A673 (cell line): ENCODE results near the gene TECR. TPM values are rescaled to one million over a fixed set of nuclear protein-coding genes. Genes with fewer than 3 reads are reported as not detected.
A peak's percentile ranks its signal among the peaks of the same experiment; 100 is the strongest.

Experiments
- BruUV-seq: library from RNA; stranded (reverse); fragments of 400-500 nt; replicated peaks from 2 replicates; lab custom pipeline; 2021; lab: Mats Ljungman, UMichigan
- CTCF ChIA-PET: fragments of 300-600 bp; sonication (Branson Sonifier 250); formaldehyde crosslinking; loops from one replicate; lab custom pipeline; 2022; ENCODE audit warnings: antibody characterized with exemption; lab: Charles Lee
- POLR2A ChIA-PET: fragments of 300-600 bp; sonication (Branson Sonifier 250); formaldehyde crosslinking; loops from one replicate; lab custom pipeline; 2022; ENCODE audit warnings: antibody characterized with exemption; ENCODE audit not compliant: low non-redundant PET; lab: Charles Lee
- DNase-seq: peaks from one replicate; pipeline ENCODE4 v3.0.0-alpha.2; 2015; ENCODE audit warnings: low spot score
- H3K27ac ChIP-seq: fragments of 200-600 bp; sonication (generic); 2 replicates; pipeline ENCODE4 v1.5.1; 2016; ENCODE audit warnings: mixed run types, low read depth, mild to moderate bottlenecking, mixed read lengths, antibody characterized with exemption, low read length; ENCODE audit not compliant: poor library complexity, severe bottlenecking
- H3K27me3 ChIP-seq: fragments of 200-600 bp; sonication (generic); replicated peaks from 2 replicates; pipeline ENCODE4 v1.6.1; 2017; ENCODE audit warnings: mixed run types, low read depth, mild to moderate bottlenecking, mixed read lengths, antibody characterized with exemption, low read length; ENCODE audit not compliant: insufficient read depth, poor library complexity
- H3K36me3 ChIP-seq: fragments of 200-600 bp; sonication (generic); 2 replicates; pipeline ENCODE4 v1.6.1; 2016; ENCODE audit warnings: mixed run types, mild to moderate bottlenecking, mixed read lengths, antibody characterized with exemption, low read length; ENCODE audit not compliant: insufficient read depth, poor library complexity, severe bottlenecking
- H3K4me1 ChIP-seq: fragments of 200-600 bp; sonication (generic); 2 replicates; pipeline ENCODE4 v1.6.1; 2017; ENCODE audit warnings: mixed run types, mild to moderate bottlenecking, mixed read lengths, antibody characterized with exemption, low read length; ENCODE audit not compliant: insufficient read depth, poor library complexity, severe bottlenecking
- H3K4me3 ChIP-seq: fragments of 200-600 bp; sonication (generic); 2 replicates; pipeline ENCODE4 v1.5.1; 2016; ENCODE audit warnings: low read depth, mixed run types, mild to moderate bottlenecking, mixed read lengths, low read length; ENCODE audit not compliant: poor library complexity, severe bottlenecking
- H3K9me3 ChIP-seq: fragments of 200-600 bp; sonication (generic); 2 replicates; pipeline ENCODE4 v1.6.1; 2016; ENCODE audit warnings: mixed run types, low read depth, mild to moderate bottlenecking, mixed read lengths, antibody characterized with exemption, low read length; ENCODE audit not compliant: poor library complexity, severe bottlenecking
- EZH2 ChIP-seq: fragments of 200-600 bp; sonication (generic); IDR thresholded peaks from 2 replicates; pipeline ENCODE4 v1.6.1; 2017; ENCODE audit warnings: borderline replicate concordance, low read depth, mild to moderate bottlenecking, mixed read lengths, antibody characterized with exemption, low read length; ENCODE audit not compliant: poor library complexity, severe bottlenecking
- intact Hi-C: fragments of 100-400 bp; cut with micrococcal nuclease; formaldehyde crosslinking; loops from one replicate; pipeline ENCODE4 v1.10.0; 2022; ENCODE audit not compliant: unreplicated experiment
- total RNA-seq: library from RNA; stranded (reverse); gene quantifications from 2 replicates; pipeline ENCODE4 v1.2.3, GENCODE V29; 2021
- TF ChIP-seq, protein P1 (sequence below): fragments of 300-800, 200-600 bp; sonication (generic); conservative IDR thresholded peaks from 2 replicates; pipeline ENCODE4 v1.5.1; 2017; ENCODE audit warnings: low read depth, mild to moderate bottlenecking, antibody characterized with exemption, low read length, moderate library complexity, mixed read lengths

The TECR gene
- total RNA-seq, 1 experiment from 2014 or later = 189 TPM

DNA sequence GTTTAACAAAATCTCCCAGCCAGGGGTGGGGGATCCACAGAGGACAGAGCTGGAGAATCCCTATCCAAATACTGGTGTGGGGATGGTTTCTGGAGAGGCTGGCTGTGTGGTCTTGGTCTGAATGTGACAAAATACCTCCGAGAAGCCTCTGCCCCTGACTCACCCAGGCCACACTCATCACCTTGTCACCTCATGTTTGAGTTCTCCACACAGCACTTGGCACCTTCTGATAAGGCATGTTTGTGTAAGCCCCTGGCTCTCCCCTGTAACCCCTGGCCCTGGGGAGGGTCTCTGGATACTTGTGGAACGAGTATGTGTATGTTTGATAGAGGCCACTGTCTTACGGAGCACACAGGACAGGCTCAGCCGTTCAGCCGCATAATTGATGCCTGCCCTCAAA is 14.7 kb downstream of the TECR start:
- no peak overlapping the region for H3K4me3 ChIP-seq
- H3K27me3 ChIP-seq = no peaks in the 10 kb centered on the region
- ChIA-PET CTCF (interaction anchor here (0.7 kb wide), 1 partner anchor 11 kb away, joined by 4 read pairs; no protein-coding TSS in a partner anchor), POLR2A (no interaction called here)
- no peaks in the 10 kb centered on the region for H3K9me3 ChIP-seq
- no peak for DNase-seq
- H3K36me3 ChIP-seq = peaks cover 9% of the 10 kb centered on the region
- TF ChIP-seq, protein P1, sequence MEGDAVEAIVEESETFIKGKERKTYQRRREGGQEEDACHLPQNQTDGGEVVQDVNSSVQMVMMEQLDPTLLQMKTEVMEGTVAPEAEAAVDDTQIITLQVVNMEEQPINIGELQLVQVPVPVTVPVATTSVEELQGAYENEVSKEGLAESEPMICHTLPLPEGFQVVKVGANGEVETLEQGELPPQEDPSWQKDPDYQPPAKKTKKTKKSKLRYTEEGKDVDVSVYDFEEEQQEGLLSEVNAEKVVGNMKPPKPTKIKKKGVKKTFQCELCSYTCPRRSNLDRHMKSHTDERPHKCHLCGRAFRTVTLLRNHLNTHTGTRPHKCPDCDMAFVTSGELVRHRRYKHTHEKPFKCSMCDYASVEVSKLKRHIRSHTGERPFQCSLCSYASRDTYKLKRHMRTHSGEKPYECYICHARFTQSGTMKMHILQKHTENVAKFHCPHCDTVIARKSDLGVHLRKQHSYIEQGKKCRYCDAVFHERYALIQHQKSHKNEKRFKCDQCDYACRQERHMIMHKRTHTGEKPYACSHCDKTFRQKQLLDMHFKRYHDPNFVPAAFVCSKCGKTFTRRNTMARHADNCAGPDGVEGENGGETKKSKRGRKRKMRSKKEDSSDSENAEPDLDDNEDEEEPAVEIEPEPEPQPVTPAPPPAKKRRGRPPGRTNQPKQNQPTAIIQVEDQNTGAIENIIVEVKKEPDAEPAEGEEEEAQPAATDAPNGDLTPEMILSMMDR = no peak
- TF ChIP-seq EZH2 = no peak
- intact Hi-C loops = no loop called here
- H3K4me1 ChIP-seq = peaks cover 31% of the 10 kb centered on the region
- H3K27ac ChIP-seq = no peak overlapping the region
- no TSS peak for BruUV-seq

DNA sequence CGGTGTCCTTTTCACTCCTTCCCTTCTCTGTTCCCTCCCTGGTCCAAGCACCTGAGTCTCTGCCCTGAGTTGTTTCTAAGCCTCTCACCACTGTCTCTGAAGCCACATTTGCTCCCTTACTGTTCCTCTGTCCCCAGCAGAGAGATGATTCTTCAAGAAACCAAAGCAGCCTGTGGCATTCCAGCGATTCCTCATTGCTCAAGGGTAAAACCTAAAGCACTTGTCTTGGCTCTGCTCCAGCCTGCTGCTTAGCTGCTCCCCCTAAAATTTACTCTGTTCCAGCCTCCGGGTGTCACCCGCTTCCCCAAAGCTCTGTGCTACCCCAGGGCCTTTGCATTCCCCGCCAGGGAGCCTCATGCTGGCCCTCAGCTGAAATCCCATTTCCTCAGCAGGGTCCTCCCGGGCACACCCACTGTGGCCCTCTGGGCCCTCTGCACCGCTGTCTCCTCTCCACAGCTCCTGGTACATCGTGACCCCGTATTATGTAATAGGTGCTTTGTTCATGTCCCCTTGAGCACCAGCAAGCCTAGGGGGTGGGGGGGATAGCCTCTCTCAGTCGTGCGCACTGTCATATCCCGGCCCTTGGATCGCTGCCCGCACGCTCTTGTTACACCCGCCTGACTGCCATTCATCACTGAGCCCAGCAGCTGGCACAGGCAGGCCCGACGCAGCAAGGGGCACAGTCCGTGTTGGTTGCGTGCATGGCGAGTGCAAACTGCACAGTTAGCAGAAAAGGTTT is 15.8 kb downstream of the TECR start:
- H3K27me3 ChIP-seq = no peaks in the 10 kb centered on the region
- intact Hi-C loops = no loop called here
- BruUV-seq = no TSS peak
- H3K27ac ChIP-seq = peak overlapping the region; percentile 71
- peak overlapping the region; percentile 16 for H3K4me3 ChIP-seq
- CTCF ChIA-PET = no interaction called here
- H3K9me3 ChIP-seq = no peaks in the 10 kb centered on the region
- peaks cover 10% of the 10 kb centered on the region for H3K36me3 ChIP-seq
- TF ChIP-seq EZH2 = no peak
- TF ChIP-seq, protein P1 = no peak
- POLR2A ChIA-PET = no interaction called here
- DNase-seq = peak; percentile 93
- peaks cover 31% of the 10 kb centered on the region for H3K4me1 ChIP-seq

DNA sequence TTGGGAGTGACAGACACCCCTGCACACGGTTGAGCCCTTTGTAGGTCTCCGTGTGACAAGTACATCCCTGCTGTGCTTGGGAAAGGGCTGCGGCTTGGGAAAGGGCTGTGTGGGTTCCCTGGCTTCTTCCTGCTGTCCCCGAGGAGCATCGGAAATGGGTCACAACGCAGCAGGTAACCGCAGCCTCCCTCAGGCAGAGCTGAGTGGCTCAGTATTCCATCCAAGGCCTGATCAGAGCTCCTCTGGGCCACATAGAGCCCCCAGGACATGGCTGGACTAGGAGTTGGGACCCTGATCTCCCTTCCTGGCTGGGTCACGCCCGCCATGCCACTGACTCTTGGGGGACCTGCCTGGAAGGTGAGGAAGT is 16.3 kb downstream of the TECR start:
- Histone ChIP-seq H3K27ac (peak overlapping the region; percentile 71), H3K36me3 (peaks cover 10% of the 10 kb centered on the region), H3K27me3 (no peaks in the 10 kb centered on the region), H3K9me3 (no peaks in the 10 kb centered on the region), H3K4me1 (peaks cover 31% of the 10 kb centered on the region), H3K4me3 (peak overlapping the region; percentile 16)
- DNase-seq = no peak
- ChIA-PET POLR2A (no interaction called here), CTCF (interaction anchor here (0.5 kb wide), 1 partner anchor 75 kb away, joined by 5 read pairs; no protein-coding TSS in a partner anchor)
- intact Hi-C loops = no loop called here
- no peak for TF ChIP-seq EZH2
- TF ChIP-seq, protein P1 = no peak
- BruUV-seq = no TSS peak
